DOHH2 (cell line): Measurements from ENCODE around the gene TIMP3.

Experiments
- H3F3A ChIP-seq: fragments of 200-600 bp; sonication (generic), shearing (Covaris generic); 2 replicates; pipeline ENCODE4 v1.6.0; 2016; ENCODE audit warnings: antibody characterized with exemption, mild to moderate bottlenecking; ENCODE audit not compliant: control insufficient read depth, insufficient read depth
- H3K27ac ChIP-seq: fragments of 200-600 bp; sonication (generic); 2 replicates; pipeline ENCODE4 v1.5.1; 2014; ENCODE audit warnings: low read depth, mild to moderate bottlenecking, low read length, moderate library complexity
- H3K27me3 ChIP-seq: fragments of 200-600 bp; sonication (generic); 2 replicates; pipeline ENCODE4 v1.6.1; 2014; ENCODE audit warnings: mild to moderate bottlenecking, low read length, mixed read lengths; ENCODE audit not compliant: control insufficient read depth
- H3K36me3 ChIP-seq: fragments of 200-600 bp; sonication (generic); 2 replicates; pipeline ENCODE4 v1.6.1; 2014; ENCODE audit warnings: mild to moderate bottlenecking, low read length, moderate library complexity, mixed read lengths; ENCODE audit not compliant: control insufficient read depth
- H3K4me1 ChIP-seq: fragments of 200-600 bp; sonication (generic); 2 replicates; pipeline ENCODE4 v1.6.1; 2014; ENCODE audit warnings: mild to moderate bottlenecking, low read length, mixed read lengths; ENCODE audit not compliant: control insufficient read depth
- H3K4me2 ChIP-seq: fragments of 200-600 bp; sonication (generic); 2 replicates; pipeline ENCODE4 v1.6.0; 2014; ENCODE audit warnings: mild to moderate bottlenecking, low read length, moderate library complexity
- H3K4me3 ChIP-seq: fragments of 200-600 bp; sonication (generic); 2 replicates; pipeline ENCODE4 v1.5.1; 2014; ENCODE audit warnings: mild to moderate bottlenecking, low read length, mixed read lengths
- H3K79me2 ChIP-seq: fragments of 200-600 bp; sonication (generic); 2 replicates; pipeline ENCODE4 v1.6.1; 2014; ENCODE audit warnings: mild to moderate bottlenecking, low read length, mixed read lengths; ENCODE audit not compliant: control insufficient read depth
- H3K9me2 ChIP-seq: fragments of 200-600 bp; sonication (generic); replicated peaks from 2 replicates; pipeline ENCODE4 v1.6.1; 2014; ENCODE audit warnings: mild to moderate bottlenecking, low read length, mixed read lengths; ENCODE audit not compliant: control insufficient read depth
- H3K9me3 ChIP-seq: fragments of 200-600 bp; sonication (generic); 2 replicates; pipeline ENCODE4 v1.6.1; 2014; ENCODE audit warnings: antibody characterized with exemption, low read length, mixed read lengths; ENCODE audit not compliant: control insufficient read depth, insufficient read depth
- H4K20me1 ChIP-seq: fragments of 200-600 bp; sonication (generic); 2 replicates; pipeline ENCODE4 v1.6.0; 2014; ENCODE audit warnings: low read depth, mild to moderate bottlenecking, antibody characterized with exemption, low read length, moderate library complexity; ENCODE audit not compliant: control insufficient read depth, insufficient read depth
- CTCF ChIP-seq: fragments of 200-600 bp; sonication (generic); IDR thresholded peaks from one replicate; pipeline ENCODE4 v1.5.1; 2014; ENCODE audit warnings: antibody characterized with exemption, mild to moderate bottlenecking, low read depth, low read length; ENCODE audit not compliant: poor library complexity, severe bottlenecking
- EZH2phosphoT487 ChIP-seq: fragments of 200-600 bp; sonication (generic); IDR thresholded peaks from 2 replicates; pipeline ENCODE4 v1.6.1; 2017; ENCODE audit warnings: borderline replicate concordance, mild to moderate bottlenecking, antibody characterized with exemption, low read length, moderate library complexity, mixed read lengths

The TIMP3 gene

GRCh38 chr22:32879550-32879949, 78.0 kb downstream of the TIMP3 start:
- peaks cover 29% of the 10 kb centered on the region for H3K4me1 ChIP-seq
- TF ChIP-seq EZH2phosphoT487 (no peak), CTCF (no peak)
- peaks cover 10% of the 10 kb centered on the region for H3K27me3 ChIP-seq
- no peaks in the 10 kb centered on the region for H3K9me3 ChIP-seq
- no peaks in the 10 kb centered on the region for H3K9me2 ChIP-seq
- no peaks in the 10 kb centered on the region for H3K36me3 ChIP-seq
- no peaks in the 10 kb centered on the region for H3K79me2 ChIP-seq
- no peak overlapping the region for H3K27ac ChIP-seq
- peaks cover 6% of the 10 kb centered on the region; the same call in 1 of the 2 replicates for H3F3A ChIP-seq
- H3K4me2 ChIP-seq = no peak overlapping the region
- H4K20me1 ChIP-seq = no peaks in the 10 kb centered on the region
- H3K4me3 ChIP-seq = no peak overlapping the region

DNA sequence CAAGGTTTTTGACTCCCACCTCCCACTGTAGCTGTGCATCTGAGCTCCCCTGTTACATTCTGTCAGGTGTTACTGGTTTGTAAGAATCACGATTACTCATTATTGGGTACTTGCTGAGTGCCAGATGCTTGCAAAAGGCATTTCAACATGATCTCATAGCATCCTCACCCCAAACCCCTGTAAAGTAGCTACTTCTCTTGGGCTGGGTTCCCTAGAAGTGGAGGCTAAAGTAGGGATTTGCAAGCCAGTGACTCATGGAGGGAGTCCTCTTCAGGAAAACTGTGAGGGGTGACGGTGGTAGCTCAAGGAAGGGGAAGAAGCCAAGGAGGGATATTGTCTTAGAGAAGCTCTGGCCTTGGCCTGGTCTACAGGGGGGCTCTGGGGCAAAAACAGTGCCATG, 78.6 kb downstream of the TIMP3 start:
- TF ChIP-seq CTCF = no peak
- no peak for TF ChIP-seq EZH2phosphoT487
- H3K4me2 ChIP-seq = no peak overlapping the region
- H3F3A ChIP-seq = peaks cover 6% of the 10 kb centered on the region; the same call in 1 of the 2 replicates
- peaks cover 10% of the 10 kb centered on the region for H3K27me3 ChIP-seq
- no peaks in the 10 kb centered on the region for H3K36me3 ChIP-seq
- H3K9me2 ChIP-seq = no peaks in the 10 kb centered on the region
- no peaks in the 10 kb centered on the region for H3K9me3 ChIP-seq
- H3K79me2 ChIP-seq = no peaks in the 10 kb centered on the region
- H4K20me1 ChIP-seq = no peaks in the 10 kb centered on the region
- H3K4me1 ChIP-seq = peaks cover 29% of the 10 kb centered on the region
- no peak overlapping the region for H3K4me3 ChIP-seq
- H3K27ac ChIP-seq = no peak overlapping the region

- peaks cover 7% of the 10 kb centered on the region for H3K27me3 ChIP-seq
- no peaks in the 10 kb centered on the region for H4K20me1 ChIP-seq
- peak overlapping the region; percentile 69 for H3K4me2 ChIP-seq
- H3K9me2 ChIP-seq = no peaks in the 10 kb centered on the region
- peak overlapping the region; percentile 78 for H3K27ac ChIP-seq
- H3K9me3 ChIP-seq = no peaks in the 10 kb centered on the region
- H3F3A ChIP-seq = peaks cover 6% of the 10 kb centered on the region; the same call in 1 of the 2 replicates
- peak overlapping the region; percentile 64; the same call in 1 of the 2 replicates for H3K4me3 ChIP-seq
- H3K79me2 ChIP-seq = no peaks in the 10 kb centered on the region
- H3K4me1 ChIP-seq = peaks cover 29% of the 10 kb centered on the region
- no peaks in the 10 kb centered on the region for H3K36me3 ChIP-seq
- TF ChIP-seq EZH2phosphoT487 (no peak), CTCF (no peak)
These were observed 79.0 kb downstream of the TIMP3 start for GRCh38 chr22:32880505-32880892.
